SU-DHL-6 (cell line): ENCODE measurements around the gene EBLN2.

Experiments
- H2AFZ ChIP-seq: fragments of 200-600 bp; sonication (generic); 2 replicates; pipeline ENCODE4 v1.6.1; 2014; ENCODE audit warnings: low read depth, mild to moderate bottlenecking, moderate library complexity, mixed read lengths, antibody characterized with exemption, low read length; ENCODE audit not compliant: severe bottlenecking
- H3F3A ChIP-seq: fragments of 200-600 bp; shearing (Covaris generic); 2 replicates; pipeline ENCODE4 v1.6.0; 2016; ENCODE audit warnings: antibody characterized with exemption, mild to moderate bottlenecking; ENCODE audit not compliant: insufficient read depth
- H3K27ac ChIP-seq: fragments of 200-600 bp; sonication (generic); 2 replicates; pipeline ENCODE4 v1.5.1; 2016; ENCODE audit warnings: low read depth, mild to moderate bottlenecking, low read length, moderate library complexity, mixed read lengths
- H3K27me3 ChIP-seq: fragments of 200-600 bp; sonication (generic), shearing (Covaris generic); 2 replicates; pipeline ENCODE4 v1.6.0; 2014; ENCODE audit warnings: mild to moderate bottlenecking, low read length
- H3K36me3 ChIP-seq: fragments of 200-600 bp; sonication (generic); 2 replicates; pipeline ENCODE4 v1.6.1; 2014; ENCODE audit warnings: mild to moderate bottlenecking, low read length, mixed read lengths
- H3K4me2 ChIP-seq: fragments of 300-600, 200-600 bp; shearing (Covaris generic), sonication (generic); 2 replicates; pipeline ENCODE4 v1.6.0; 2014; ENCODE audit warnings: low read length, low read depth, mild to moderate bottlenecking; ENCODE audit not compliant: poor library complexity, severe bottlenecking
- H3K4me3 ChIP-seq: fragments of 200-600 bp; sonication (generic); 2 replicates; pipeline ENCODE4 v1.5.1; 2014; ENCODE audit warnings: antibody characterized with exemption, low read length, mild to moderate bottlenecking, mixed read lengths; ENCODE audit not compliant: insufficient read depth, poor library complexity, severe bottlenecking
- H3K79me2 ChIP-seq: fragments of 200-600 bp; sonication (generic); 2 replicates; pipeline ENCODE4 v1.6.1; 2014; ENCODE audit warnings: mild to moderate bottlenecking, low read length, moderate library complexity; ENCODE audit not compliant: insufficient read depth
- H3K9ac ChIP-seq: fragments of 200-600 bp; sonication (generic); 2 replicates; pipeline ENCODE4 v1.7.0; 2014; ENCODE audit warnings: mild to moderate bottlenecking, low read length
- H3K9me2 ChIP-seq: fragments of 200-600 bp; sonication (generic); replicated peaks from 2 replicates; pipeline ENCODE4 v1.6.1; 2014; ENCODE audit warnings: low read length; ENCODE audit not compliant: insufficient read depth
- H3K9me3 ChIP-seq: fragments of 200-600 bp; sonication (generic); 2 replicates; pipeline ENCODE4 v1.6.1; 2014; ENCODE audit warnings: low read length, mixed read lengths; ENCODE audit not compliant: insufficient read depth
- H4K20me1 ChIP-seq: fragments of 200-600 bp; sonication (generic); 2 replicates; pipeline ENCODE4 v1.6.1; 2014; ENCODE audit warnings: low read depth, mild to moderate bottlenecking, antibody characterized with exemption, low read length, moderate library complexity, mixed read lengths
- CTCF ChIP-seq: fragments of 200-600 bp; sonication (generic); IDR thresholded peaks from one replicate; pipeline ENCODE4 v1.5.1; 2017; ENCODE audit warnings: antibody characterized with exemption, mild to moderate bottlenecking, low read length, moderate library complexity; ENCODE audit not compliant: insufficient read depth, poor library complexity, severe bottlenecking
- EZH2phosphoT487 ChIP-seq: fragments of 200-600 bp; sonication (generic), shearing (Covaris generic); conservative IDR thresholded peaks from 2 replicates; pipeline ENCODE4 v1.6.1; 2018; ENCODE audit warnings: mild to moderate bottlenecking, antibody characterized with exemption, low read length, moderate library complexity, mixed read lengths

The EBLN2 gene

GRCh38 chr3:73100741-73101559, 39.5 kb downstream of the EBLN2 start:
- no peaks in the 10 kb centered on the region for H3K9me3 ChIP-seq
- no peaks in the 10 kb centered on the region for H3K36me3 ChIP-seq
- H3K9me2 ChIP-seq: no peaks in the 10 kb centered on the region
- no peak overlapping the region for H3K4me3 ChIP-seq
- H2AFZ ChIP-seq: no peak overlapping the region
- TF ChIP-seq EZH2phosphoT487 (no peak), CTCF (peak; percentile 85)
- no peaks in the 10 kb centered on the region for H3K79me2 ChIP-seq
- no peaks in the 10 kb centered on the region for H4K20me1 ChIP-seq
- H3F3A ChIP-seq: no peaks in the 10 kb centered on the region
- H3K4me2 ChIP-seq: no peak overlapping the region
- H3K27ac ChIP-seq: no peak overlapping the region
- H3K27me3 ChIP-seq: no peaks in the 10 kb centered on the region
- no peak overlapping the region for H3K9ac ChIP-seq

DNA sequence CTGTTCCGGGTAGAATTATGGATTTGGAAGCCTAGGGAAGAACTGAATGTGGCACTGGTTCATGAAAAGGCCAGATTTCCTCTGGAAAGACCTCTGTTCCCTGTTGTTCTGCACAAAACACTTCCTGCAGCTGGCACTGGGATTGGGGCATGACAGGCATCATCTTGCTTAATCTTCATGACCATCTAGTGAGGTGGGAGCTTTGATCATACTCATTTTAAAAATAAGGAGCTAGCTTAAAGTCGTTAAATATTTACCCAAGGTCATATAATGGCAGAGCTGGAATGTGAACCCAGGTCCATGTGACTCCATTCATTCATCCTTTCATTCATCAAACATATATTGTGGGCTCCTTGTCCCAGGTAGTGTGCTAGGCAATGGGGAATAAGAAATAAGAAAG, 40.4 kb downstream of the EBLN2 start:
- Histone ChIP-seq H3K9me2 (no peaks in the 10 kb centered on the region), H3K36me3 (no peaks in the 10 kb centered on the region), H2AFZ (no peak overlapping the region), H3K4me3 (no peak overlapping the region), H4K20me1 (no peaks in the 10 kb centered on the region), H3K9ac (no peak overlapping the region), H3F3A (no peaks in the 10 kb centered on the region), H3K27me3 (no peaks in the 10 kb centered on the region), H3K79me2 (no peaks in the 10 kb centered on the region), H3K27ac (no peak overlapping the region), H3K4me2 (no peak overlapping the region), H3K9me3 (no peaks in the 10 kb centered on the region)
- TF ChIP-seq CTCF: no peak
- TF ChIP-seq EZH2phosphoT487: no peak

DNA sequence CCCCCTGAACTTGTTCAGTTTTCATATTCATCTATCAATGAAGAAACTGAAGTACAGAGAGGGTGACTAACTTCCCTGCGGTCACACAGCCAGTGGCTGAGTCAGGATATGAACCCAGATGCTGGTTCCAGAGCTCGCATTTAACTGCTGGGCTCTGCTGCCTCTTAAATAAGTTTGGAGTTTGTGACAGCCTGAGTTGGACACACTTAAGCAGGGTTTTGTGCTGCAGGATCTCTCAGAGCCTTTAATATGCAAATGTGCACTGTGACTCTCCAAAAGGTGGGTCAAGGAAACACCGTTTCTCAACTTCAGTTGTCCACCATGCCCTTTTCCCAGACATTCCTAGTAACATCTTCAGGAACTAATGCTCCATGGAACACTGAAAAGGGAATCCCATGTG, 45.8 kb downstream of the EBLN2 start:
- no peak overlapping the region for H3K27ac ChIP-seq
- H3K9me2 ChIP-seq: no peaks in the 10 kb centered on the region
- H3K4me2 ChIP-seq: no peak overlapping the region
- H3K79me2 ChIP-seq: no peaks in the 10 kb centered on the region
- no peaks in the 10 kb centered on the region for H4K20me1 ChIP-seq
- no peak overlapping the region for H3K9ac ChIP-seq
- H3F3A ChIP-seq: no peaks in the 10 kb centered on the region
- no peak overlapping the region for H2AFZ ChIP-seq
- H3K27me3 ChIP-seq: no peaks in the 10 kb centered on the region
- no peak for TF ChIP-seq EZH2phosphoT487
- TF ChIP-seq CTCF: no peak
- no peaks in the 10 kb centered on the region for H3K36me3 ChIP-seq
- H3K4me3 ChIP-seq: no peak overlapping the region
- no peaks in the 10 kb centered on the region for H3K9me3 ChIP-seq
